Muscle of leg (tissue), 11 donors: ENCODE data around the gene CEBPE. TPM values are rescaled to one million over a fixed set of nuclear protein-coding genes. Genes with fewer than 3 reads are reported as not detected.

Experiments used
- DNase-seq: peaks from one replicate; pipeline ENCODE4 v3.0.0; 2013
- H3K27ac ChIP-seq: one replicate; pipeline ENCODE4 v1.5.1; 2013; ENCODE audit warnings: mild to moderate bottlenecking, low read length, control low read depth
- H3K27me3 ChIP-seq: one replicate; pipeline ENCODE4 v1.6.1; 2013; ENCODE audit warnings: low read length; ENCODE audit not compliant: control insufficient read depth, insufficient read depth
- H3K36me3 ChIP-seq: one replicate; pipeline ENCODE4 v1.6.1; 2013; ENCODE audit warnings: low read length; ENCODE audit not compliant: control insufficient read depth, insufficient read depth
- H3K4me1 ChIP-seq: one replicate; pipeline ENCODE4 v1.6.1; 2013; ENCODE audit warnings: low read length; ENCODE audit not compliant: control insufficient read depth, insufficient read depth
- H3K4me3 ChIP-seq: one replicate; pipeline ENCODE4 v1.5.1; 2013; ENCODE audit warnings: low read length, control low read depth
- H3K9me3 ChIP-seq: replicated peaks from 2 replicates; pipeline ENCODE4 v1.6.1; 2013; ENCODE audit warnings: low read depth, low read length; ENCODE audit not compliant: control insufficient read depth
- WGBS: methylation state at CpG from one replicate; pipeline ENCODE4 v1.1.5; 2013; ENCODE audit warnings: missing lambda C conversion rate; ENCODE audit not compliant: insufficient coverage; 5-methylcytosine and 5-hydroxymethylcytosine counted together
- polyA plus RNA-seq, 8 donors: library from polyadenylated mRNA; unstranded; fragments of 120-200 nt; gene quantifications; one replicate each; pipeline versions ENCODE4 v1.2.1 to v1.2.3, GENCODE V29; 2013; ENCODE audit warnings: inconsistent platforms in 1 of 8, low replicate concordance in 1 of 8; ENCODE audit not compliant: insufficient read length in 8 of 8, insufficient read depth in 1 of 8
- total RNA-seq: library from RNA; stranded (reverse); fragments of 120-200 nt; gene quantifications from one replicate; pipeline ENCODE4 v1.2.4, GENCODE V29; 2013

The CEBPE gene
- total and polyA plus RNA-seq, 9 donors, result 0.12 to 0.33 (median 0.16) TPM

- H3K36me3 ChIP-seq, result peaks cover 37% of the 10 kb centered on the region
- no peak overlapping the region for H3K27ac ChIP-seq
- H3K9me3 ChIP-seq, result no peaks in the 10 kb centered on the region
- no peak overlapping the region for H3K4me3 ChIP-seq
- 75% methylated on average over 1 of the region's 2 CpGs for WGBS
- no peaks in the 10 kb centered on the region for H3K27me3 ChIP-seq
- peaks cover 9% of the 10 kb centered on the region for H3K4me1 ChIP-seq
- DNase-seq, result no peak
These were observed 25.5 kb downstream of the CEBPE start for GRCh38 chr14:23093526-23093925.

GRCh38 chr14:23093104-23093503 lies 26.0 kb downstream of the CEBPE start:
- peaks cover 34% of the 10 kb centered on the region for H3K36me3 ChIP-seq
- no peak overlapping the region for H3K27ac ChIP-seq
- H3K4me1 ChIP-seq, result peaks cover 9% of the 10 kb centered on the region
- WGBS, result no CpG with 5 or more reads among the region's 2 CpGs
- H3K4me3 ChIP-seq, result no peak overlapping the region
- H3K9me3 ChIP-seq, result no peaks in the 10 kb centered on the region
- H3K27me3 ChIP-seq, result no peaks in the 10 kb centered on the region
- no peak for DNase-seq

- no peak overlapping the region for H3K4me3 ChIP-seq
- no peaks in the 10 kb centered on the region for H3K9me3 ChIP-seq
- DNase-seq, result no peak
- 77% methylated on average over 5 of the region's 12 CpGs for WGBS
- H3K27ac ChIP-seq, result no peak overlapping the region
- peaks cover 31% of the 10 kb centered on the region for H3K36me3 ChIP-seq
- H3K4me1 ChIP-seq, result peaks cover 7% of the 10 kb centered on the region
- no peaks in the 10 kb centered on the region for H3K27me3 ChIP-seq
These were observed 27.5 kb downstream of the CEBPE start for GRCh38 chr14:23091294-23092225.

GRCh38 chr14:23090254-23090636 lies 28.8 kb downstream of the CEBPE start:
- no peak for DNase-seq
- Histone ChIP-seq H3K4me3 (no peak overlapping the region), H3K27me3 (no peaks in the 10 kb centered on the region), H3K36me3 (peaks cover 36% of the 10 kb centered on the region), H3K27ac (no peak overlapping the region), H3K9me3 (no peaks in the 10 kb centered on the region), H3K4me1 (peaks cover 4% of the 10 kb centered on the region)
- WGBS, result no CpG with 5 or more reads among the region's 4 CpGs

- Histone ChIP-seq H3K36me3 (peaks cover 38% of the 10 kb centered on the region), H3K27ac (no peak overlapping the region)
- WGBS, result 79% methylated on average over 3 of the region's 12 CpGs
These were observed 29.4 kb downstream of the CEBPE start for GRCh38 chr14:23089498-23090253.

GRCh38 chr14:23086565-23086964 lies 32.5 kb downstream of the CEBPE start:
- no CpG with 5 or more reads among the region's 1 CpG for WGBS

More at GRCh38 chr14:23089498-23090253, 29.4 kb downstream of the CEBPE start:
- Histone ChIP-seq H3K9me3 (no peaks in the 10 kb centered on the region), H3K27me3 (no peaks in the 10 kb centered on the region), H3K4me3 (no peak overlapping the region), H3K4me1 (peaks cover 4% of the 10 kb centered on the region)
- no peak for DNase-seq

GRCh38 chr14:23085458-23085857 lies 33.6 kb downstream of the CEBPE start:
- Histone ChIP-seq H3K27ac (no peak overlapping the region), H3K36me3 (peaks cover 48% of the 10 kb centered on the region), H3K4me3 (no peak overlapping the region), H3K27me3 (no peaks in the 10 kb centered on the region), H3K4me1 (no peaks in the 10 kb centered on the region), H3K9me3 (no peaks in the 10 kb centered on the region)
- 80% methylated on average over 3 of the region's 3 CpGs for WGBS
- DNase-seq, result no peak

More at GRCh38 chr14:23086565-23086964, 32.5 kb downstream of the CEBPE start:
- Histone ChIP-seq H3K4me1 (no peaks in the 10 kb centered on the region), H3K9me3 (no peaks in the 10 kb centered on the region), H3K4me3 (no peak overlapping the region), H3K27ac (no peak overlapping the region), H3K36me3 (peaks cover 48% of the 10 kb centered on the region), H3K27me3 (no peaks in the 10 kb centered on the region)
- DNase-seq, result no peak

GRCh38 chr14:23080474-23080873 lies 38.6 kb downstream of the CEBPE start:
- no peak overlapping the region for H3K27ac ChIP-seq
- peaks cover 62% of the 10 kb centered on the region for H3K36me3 ChIP-seq
- DNase-seq, result no peak
- H3K4me3 ChIP-seq, result no peak overlapping the region
- H3K27me3 ChIP-seq, result no peaks in the 10 kb centered on the region
- H3K4me1 ChIP-seq, result no peaks in the 10 kb centered on the region
- H3K9me3 ChIP-seq, result no peaks in the 10 kb centered on the region
- WGBS, result no CpG with 5 or more reads among the region's 1 CpG

- H3K36me3 ChIP-seq, result peaks cover 62% of the 10 kb centered on the region
- no peaks in the 10 kb centered on the region for H3K4me1 ChIP-seq
- DNase-seq, result no peak
- no peak overlapping the region for H3K27ac ChIP-seq
- H3K9me3 ChIP-seq, result no peaks in the 10 kb centered on the region
- 83% methylated on average over 2 of the region's 2 CpGs for WGBS
- no peaks in the 10 kb centered on the region for H3K27me3 ChIP-seq
- H3K4me3 ChIP-seq, result no peak overlapping the region
These were observed 39.3 kb downstream of the CEBPE start for GRCh38 chr14:23079716-23080115.

- 17% methylated on average over 1 of the region's 2 CpGs for WGBS
- DNase-seq, result peak; percentile 46
These were observed 40.4 kb downstream of the CEBPE start for GRCh38 chr14:23078692-23079116.

More at GRCh38 chr14:23078692-23079116, 40.4 kb downstream of the CEBPE start:
- no peak overlapping the region for H3K27ac ChIP-seq
- peaks cover 66% of the 10 kb centered on the region for H3K36me3 ChIP-seq
- H3K9me3 ChIP-seq, result no peaks in the 10 kb centered on the region
- H3K4me1 ChIP-seq, result no peaks in the 10 kb centered on the region
- H3K27me3 ChIP-seq, result no peaks in the 10 kb centered on the region
- no peak overlapping the region for H3K4me3 ChIP-seq
